Tibial nerve (tissue), 4 donors: ENCODE data around the gene CWC22. TPM values are rescaled to one million over a fixed set of nuclear protein-coding genes. Genes with fewer than 3 reads are reported as not detected.

Experiments
- DNase-seq, 2 donors: peaks; one replicate each; pipeline ENCODE4 v3.0.0-alpha.2; 2019; ENCODE audit warnings: low spot score in 2 of 2
- H3K27ac ChIP-seq, 4 donors: fragments of 200-600 bp; sonication (generic) in 3 of 4; one replicate each; pipeline ENCODE4 v1.5.1; 2017 to 2019; ENCODE audit warnings: mild to moderate bottlenecking in 1 of 4
- H3K27me3 ChIP-seq, 2 donors: fragments of 200-600 bp; sonication (generic) in 1 of 2; one replicate each; pipeline versions ENCODE4 v1.5.1 to v1.6.0; 2017 to 2019
- H3K36me3 ChIP-seq, 3 donors: fragments of 200-600 bp; sonication (generic); one replicate each; pipeline ENCODE4 v1.5.1; 2018 to 2019
- H3K4me1 ChIP-seq, 4 donors: fragments of 200-600 bp; sonication (generic) in 3 of 4; one replicate each; pipeline ENCODE4 v1.5.1; 2017 to 2019
- H3K4me3 ChIP-seq, 4 donors: fragments of 200-600 bp; sonication (generic) in 3 of 4; one replicate each; pipeline ENCODE4 v1.5.1; 2017 to 2019; ENCODE audit warnings: mild to moderate bottlenecking in 1 of 4, moderate library complexity in 1 of 4
- H3K9me3 ChIP-seq, 4 donors: fragments of 200-600 bp; sonication (generic) in 3 of 4; one replicate each; pipeline ENCODE4 v1.5.1; 2017 to 2019
- EP300 ChIP-seq, 2 donors: sonication (generic); formaldehyde crosslinking; IDR thresholded peaks; one replicate each; pipeline ENCODE4 v1.6.1; 2017; ENCODE audit warnings: antibody characterized with exemption in 2 of 2, mild to moderate bottlenecking in 1 of 2
- POLR2A ChIP-seq, 2 donors: fragments of 450-650 bp; IDR thresholded peaks; one replicate each; pipeline ENCODE4 v1.6.1; 2017; ENCODE audit warnings: antibody characterized with exemption in 2 of 2, mild to moderate bottlenecking in 2 of 2, moderate library complexity in 2 of 2
- WGBS, 2 donors: methylation state at CpG; one replicate each; pipeline ENCODE4 v1.1.5; 2018; 5-methylcytosine and 5-hydroxymethylcytosine counted together
- total RNA-seq, 4 donors: library from RNA; depleted of rRNA; stranded (reverse); fragments of >200 nt; gene quantifications; one replicate each; pipeline ENCODE4 v1.1.0, GENCODE V29; 2016
- TF ChIP-seq, protein P1 (sequence below), 5 experiments: fragments of 200-600 bp in 3 of 5; fragments of 450-650 bp in 2 of 5; sonication (generic) in 3 of 5; IDR thresholded peaks; one replicate each; pipeline ENCODE4 v1.5.1; 2016 to 2019; ENCODE audit warnings: antibody characterized with exemption in 5 of 5, mild to moderate bottlenecking in 3 of 5, moderate library complexity in 2 of 5

CWC22 gene
- total RNA-seq, 4 donors from 2014 or later, result 20.6 to 26.0 (median 22.9) TPM

- TF ChIP-seq POLR2A (IDR thresholded peaks at IDR 0.05) (no peak), EP300 (IDR thresholded peaks at IDR 0.05) (no peak)
- TF ChIP-seq, protein P1, sequence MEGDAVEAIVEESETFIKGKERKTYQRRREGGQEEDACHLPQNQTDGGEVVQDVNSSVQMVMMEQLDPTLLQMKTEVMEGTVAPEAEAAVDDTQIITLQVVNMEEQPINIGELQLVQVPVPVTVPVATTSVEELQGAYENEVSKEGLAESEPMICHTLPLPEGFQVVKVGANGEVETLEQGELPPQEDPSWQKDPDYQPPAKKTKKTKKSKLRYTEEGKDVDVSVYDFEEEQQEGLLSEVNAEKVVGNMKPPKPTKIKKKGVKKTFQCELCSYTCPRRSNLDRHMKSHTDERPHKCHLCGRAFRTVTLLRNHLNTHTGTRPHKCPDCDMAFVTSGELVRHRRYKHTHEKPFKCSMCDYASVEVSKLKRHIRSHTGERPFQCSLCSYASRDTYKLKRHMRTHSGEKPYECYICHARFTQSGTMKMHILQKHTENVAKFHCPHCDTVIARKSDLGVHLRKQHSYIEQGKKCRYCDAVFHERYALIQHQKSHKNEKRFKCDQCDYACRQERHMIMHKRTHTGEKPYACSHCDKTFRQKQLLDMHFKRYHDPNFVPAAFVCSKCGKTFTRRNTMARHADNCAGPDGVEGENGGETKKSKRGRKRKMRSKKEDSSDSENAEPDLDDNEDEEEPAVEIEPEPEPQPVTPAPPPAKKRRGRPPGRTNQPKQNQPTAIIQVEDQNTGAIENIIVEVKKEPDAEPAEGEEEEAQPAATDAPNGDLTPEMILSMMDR (IDR thresholded peaks at IDR 0.05), result no peak
- 80 to 90% methylated on average over 1 of the region's 1 CpG for WGBS, 2 donors
- Histone ChIP-seq H3K27ac (no peak overlapping the region), H3K4me3 (no peak overlapping the region), H3K27me3 (no peaks in the 10 kb centered on the region), H3K9me3 (peaks cover 0 to 17% (median 1%) of the 10 kb centered on the region in 4 donors), H3K4me1 (no peaks in the 10 kb centered on the region), H3K36me3 (no peaks in the 10 kb centered on the region)
- DNase-seq, result no peak
Observed at GRCh38 chr2:180029575-180029974, 22.5 kb upstream of the CWC22 start.

- 94 to 99% methylated on average over 23 of the region's 23 CpGs for WGBS, 2 donors
- Histone ChIP-seq H3K4me1 (peaks cover 0 to 8% (median 0%) of the 10 kb centered on the region in 4 donors), H3K9me3 (no peaks in the 10 kb centered on the region), H3K36me3 (no peaks in the 10 kb centered on the region), H3K27me3 (no peaks in the 10 kb centered on the region), H3K4me3 (no peak overlapping the region), H3K27ac (no peak overlapping the region)
- no peak for DNase-seq
- TF ChIP-seq EP300 (IDR thresholded peaks at IDR 0.05) (no peak), POLR2A (IDR thresholded peaks at IDR 0.05) (no peak)
- TF ChIP-seq, protein P1 (IDR thresholded peaks at IDR 0.05), result no peak
Observed at GRCh38 chr2:180021850-180022249, 14.8 kb upstream of the CWC22 start.

DNA sequence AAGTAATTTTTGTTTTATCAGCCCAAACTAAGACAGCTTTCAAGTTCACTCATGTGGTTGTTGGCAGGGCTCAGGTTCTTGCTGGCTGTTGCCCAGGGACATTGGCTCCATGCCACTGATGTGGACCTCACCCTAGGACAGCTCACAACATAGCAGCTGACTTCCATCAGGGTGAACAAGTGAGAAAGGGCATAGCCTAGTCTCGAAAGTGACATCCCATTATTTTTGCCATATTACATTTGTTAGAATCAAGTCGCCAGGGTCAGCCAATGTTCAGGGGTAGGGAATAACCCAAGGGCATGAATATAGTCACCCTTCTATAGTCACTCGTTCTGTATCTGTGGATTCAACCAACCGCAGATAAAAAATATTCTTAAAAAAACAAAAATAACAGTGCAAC, 10.7 kb upstream of the CWC22 start:
- peak overlapping the region in 1 of 4 donors; percentile 12 for H3K27ac ChIP-seq
- no peaks in the 10 kb centered on the region for H3K36me3 ChIP-seq
- peak; percentile 57 to 71 for DNase-seq
- WGBS, 2 donors, result 66 to 71% methylated on average over 4 of the region's 4 CpGs
- no peak overlapping the region for H3K4me3 ChIP-seq
- H3K4me1 ChIP-seq, result peaks cover 0 to 11% (median 0%) of the 10 kb centered on the region in 4 donors
- TF ChIP-seq EP300 (IDR thresholded peaks at IDR 0.05) (no peak), POLR2A (IDR thresholded peaks at IDR 0.05) (no peak)
- H3K27me3 ChIP-seq, result no peaks in the 10 kb centered on the region
- H3K9me3 ChIP-seq, result no peaks in the 10 kb centered on the region

DNA sequence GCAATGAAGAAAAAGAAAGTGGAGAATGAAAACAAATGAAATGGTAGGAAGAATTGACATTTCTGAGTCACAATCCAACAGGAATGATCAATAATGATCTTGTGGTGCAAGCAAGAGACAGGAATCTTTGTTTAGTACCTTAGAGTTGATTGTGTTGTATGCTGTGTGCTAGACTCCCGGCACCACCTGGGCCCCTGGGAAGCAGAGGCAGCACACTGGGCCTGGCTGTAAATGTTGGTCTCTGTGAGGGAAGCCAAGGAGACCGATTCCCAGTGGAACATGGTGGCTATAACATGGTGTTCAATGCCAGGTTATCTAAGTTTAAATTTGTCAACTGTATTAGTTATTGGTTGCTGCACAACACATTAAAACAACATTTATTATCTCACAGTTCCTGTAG, 9.8 kb upstream of the CWC22 start:
- Histone ChIP-seq H3K36me3 (no peaks in the 10 kb centered on the region), H3K27me3 (no peaks in the 10 kb centered on the region), H3K4me3 (no peak overlapping the region), H3K4me1 (peaks cover 0 to 11% (median 0%) of the 10 kb centered on the region in 4 donors), H3K9me3 (no peaks in the 10 kb centered on the region), H3K27ac (no peak overlapping the region)
- WGBS, 2 donors, result 67 to 86% methylated on average over 2 of the region's 2 CpGs
- no peak for TF ChIP-seq POLR2A (IDR thresholded peaks at IDR 0.05)
- TF ChIP-seq, protein P1 (IDR thresholded peaks at IDR 0.05), result no peak
- no peak for TF ChIP-seq EP300 (IDR thresholded peaks at IDR 0.05)
- DNase-seq, result no peak

GRCh38 chr2:180015951-180016709, 9.0 kb upstream of the CWC22 start:
- WGBS, 2 donors, result 36 to 57% methylated on average over 5 of the region's 5 CpGs
- no peak overlapping the region for H3K4me3 ChIP-seq
- peak overlapping the region in 1 of 4 donors; percentile 35 for H3K27ac ChIP-seq
- no peak for DNase-seq
- H3K36me3 ChIP-seq, result no peaks in the 10 kb centered on the region
- TF ChIP-seq EP300 (IDR thresholded peaks at IDR 0.05) (no peak), POLR2A (IDR thresholded peaks at IDR 0.05) (no peak)
- TF ChIP-seq, protein P1 (IDR thresholded peaks at IDR 0.05), result no peak
- no peaks in the 10 kb centered on the region for H3K27me3 ChIP-seq
- no peaks in the 10 kb centered on the region for H3K9me3 ChIP-seq
- peaks cover 0 to 11% (median 0%) of the 10 kb centered on the region in 4 donors for H3K4me1 ChIP-seq
